ENCODE measurements around the gene CFAP92.
"Not testable (repeated sequence)": the region's sequence is repeated elsewhere in the genome, so short reads cannot be mapped to it uniquely, and the experiment has no call there.

- TF ChIP-seq YY1 (IDR thresholded peaks at IDR 0.05; ENCODE audit: insufficient read depth, insufficient read length); ZNF274 (IDR thresholded peaks at IDR 0.05; ENCODE audit: low read depth, low read length); SUZ12 (IDR thresholded peaks at IDR 0.05; ENCODE audit: extremely low read depth, insufficient read depth, insufficient read length): not testable (repeated sequence)
Observed at GRCh38 chr3:128880455-128880854, 113.4 kb downstream of the CFAP92 start.
